Measurements from ENCODE around the gene TRIOBP. TPM values are rescaled to one million over a fixed set of nuclear protein-coding genes. Genes with fewer than 3 reads are reported as not detected.

The TRIOBP gene
- total RNA-seq, 2 experiments from 2014 or later: 31.1 to 31.6 TPM

GRCh38 chr22:37681001-37681424 is 15.8 kb upstream of the TRIOBP start:
- H3K4me2 ChIP-seq (ENCODE audit: low read length): 0 out of 2 replicates have a peak overlapping the region, but pooled peaks have one; percentile 4
- no TSS peak for BruUV-seq (replicated peaks)

GRCh38 chr22:37681556-37682049 is 15.2 kb upstream of the TRIOBP start:
- Histone ChIP-seq H3K4me1 (ENCODE audit: insufficient read depth, low read length, poor library complexity, severe bottlenecking) (peaks cover 36% of the 10 kb centered on the region), H3K79me2 (ENCODE audit: insufficient read depth, low read depth, low read length) (peaks cover 2% of the 10 kb centered on the region), H3K27ac (ENCODE audit: low read depth, low read length, poor library complexity, severe bottlenecking) (no peak overlapping the region), H3K4me2 (ENCODE audit: low read length) (0 out of 2 replicates have a peak overlapping the region, but pooled peaks have one; percentile 4), H3K4me3 (ENCODE audit: low read depth, low read length, poor library complexity, severe bottlenecking) (no peak overlapping the region), H3K9me3 (ENCODE audit: low read length) (no peaks in the 10 kb centered on the region), H3K36me3 (ENCODE audit: insufficient read depth, low read length) (no peaks in the 10 kb centered on the region), H2AFZ (ENCODE audit: low read length) (no peak overlapping the region), H4K20me1 (ENCODE audit: insufficient read depth, low read length) (no peaks in the 10 kb centered on the region), H3K9me2 (ENCODE audit: insufficient read depth, low read length) (no peaks in the 10 kb centered on the region)
- ChIA-PET CTCF (ENCODE audit: unreplicated experiment) (interaction anchor here (2.5 kb wide), 1 partner anchor 39 kb away, joined by 16 read pairs; no protein-coding TSS in a partner anchor), POLR2A (interaction anchor here (0.7 kb wide), 1 partner anchor 45 kb away, joined by 3 read pairs; no protein-coding TSS in a partner anchor)
- DNase-seq (ENCODE audit: low spot score): peak; percentile 81
- intact Hi-C loops (cut with micrococcal nuclease; ENCODE audit: unreplicated experiment): loop anchor here (1.0 kb wide), 3 partner anchors 20 to 58 kb away; no protein-coding TSS in a partner anchor
- peak; percentile 93 for TF ChIP-seq CTCF (conservative IDR thresholded peaks at IDR 0.05; ENCODE audit: low read length)
- no peak for TF ChIP-seq EZH2phosphoT487 (IDR thresholded peaks at IDR 0.05; ENCODE audit: borderline replicate concordance, low read depth, low read length)
- BruUV-seq (replicated peaks): no TSS peak

More at GRCh38 chr22:37681001-37681424, 15.8 kb upstream of the TRIOBP start:
- Histone ChIP-seq H3K4me1 (ENCODE audit: insufficient read depth, low read length, poor library complexity, severe bottlenecking) (peaks cover 42% of the 10 kb centered on the region), H4K20me1 (ENCODE audit: insufficient read depth, low read length) (no peaks in the 10 kb centered on the region), H3K9me3 (ENCODE audit: low read length) (no peaks in the 10 kb centered on the region), H3K27ac (ENCODE audit: low read depth, low read length, poor library complexity, severe bottlenecking) (no peak overlapping the region), H3K36me3 (ENCODE audit: insufficient read depth, low read length) (no peaks in the 10 kb centered on the region), H3K4me3 (ENCODE audit: low read depth, low read length, poor library complexity, severe bottlenecking) (no peak overlapping the region), H3K79me2 (ENCODE audit: insufficient read depth, low read depth, low read length) (no peaks in the 10 kb centered on the region), H3K9me2 (ENCODE audit: insufficient read depth, low read length) (no peaks in the 10 kb centered on the region), H2AFZ (ENCODE audit: low read length) (no peak overlapping the region)
- no peak for DNase-seq (ENCODE audit: low spot score)
- intact Hi-C loops (cut with micrococcal nuclease; ENCODE audit: unreplicated experiment): loop anchor here (1.0 kb wide), 3 partner anchors 20 to 58 kb away; no protein-coding TSS in a partner anchor
- TF ChIP-seq EZH2phosphoT487 (IDR thresholded peaks at IDR 0.05; ENCODE audit: borderline replicate concordance, low read depth, low read length): no peak
- TF ChIP-seq CTCF (conservative IDR thresholded peaks at IDR 0.05; ENCODE audit: low read length): no peak
- POLR2A ChIA-PET: interaction anchor here (1.8 kb wide), 1 partner anchor 54 kb away, joined by 4 read pairs; no protein-coding TSS in a partner anchor
- CTCF ChIA-PET (ENCODE audit: unreplicated experiment): interaction anchor here (2.5 kb wide), 1 partner anchor 38 kb away, joined by 16 read pairs; no protein-coding TSS in a partner anchor
